Caco-2 (cell line): ENCODE data around the gene SEZ6L2. TPM values are rescaled to one million over a fixed set of nuclear protein-coding genes. Genes with fewer than 3 reads are reported as not detected.

Experiments used
- BruUV-seq: library from RNA; stranded (reverse); fragments of 400-500 nt; replicated peaks from 2 replicates; lab custom pipeline; 2021; lab: Mats Ljungman, UMichigan
- CTCF ChIA-PET: fragments of 300-600 bp; sonication (Branson Sonifier 250); formaldehyde crosslinking; loops from one replicate; lab custom pipeline; 2022; ENCODE audit warnings: antibody characterized with exemption; lab: Charles Lee
- POLR2A ChIA-PET: fragments of 300-600 bp; sonication (Branson Sonifier 250); formaldehyde crosslinking; loops from one replicate; lab custom pipeline; 2022; ENCODE audit warnings: antibody characterized with exemption; lab: Charles Lee
- DNase-seq, 2 experiments: peaks; one replicate each; pipeline versions ENCODE4 v3.0.0 to v3.0.0-alpha.2; 2020 to 2022
- H3K27me3 ChIP-seq: replicated peaks from 2 replicates; pipeline ENCODE4 v1.6.0; 2011; ENCODE audit warnings: low read length; ENCODE audit not compliant: control insufficient read depth, insufficient read depth
- H3K36me3 ChIP-seq: 2 replicates; pipeline ENCODE4 v1.5.1; 2011; ENCODE audit warnings: low read length; ENCODE audit not compliant: control insufficient read depth, insufficient read depth
- H3K4me1 ChIP-seq: fragments of 250-450 bp; sonication (Bioruptor Pico); 2 replicates; pipeline ENCODE4 v1.5.1; 2020; ENCODE audit warnings: mild to moderate bottlenecking
- H3K4me3 ChIP-seq: 2 replicates; pipeline ENCODE4 v1.5.1; 2011; ENCODE audit warnings: low read depth, mild to moderate bottlenecking, control low read depth, low read length
- H3K9me3 ChIP-seq: fragments of 250-450 bp; sonication (Bioruptor Pico); 2 replicates; pipeline ENCODE4 v1.5.1; 2020; ENCODE audit warnings: mild to moderate bottlenecking, moderate library complexity
- H3K27ac Mint-ChIP-seq: one replicate; pipeline ENCODE4 v1.8.0; 2022; ENCODE audit warnings: mixed read lengths; ENCODE audit not compliant: unreplicated experiment
- H3K27me3 Mint-ChIP-seq: one replicate; pipeline ENCODE4 v1.8.0; 2022; ENCODE audit warnings: mixed read lengths; ENCODE audit not compliant: insufficient read depth, unreplicated experiment
- H3K36me3 Mint-ChIP-seq: one replicate; pipeline ENCODE4 v1.8.0; 2022; ENCODE audit warnings: mild to moderate bottlenecking, mixed read lengths; ENCODE audit not compliant: insufficient read depth, unreplicated experiment
- H3K4me1 Mint-ChIP-seq: one replicate; pipeline ENCODE4 v1.8.0; 2022; ENCODE audit warnings: low read depth, mixed read lengths; ENCODE audit not compliant: unreplicated experiment
- H3K4me3 Mint-ChIP-seq: one replicate; pipeline ENCODE4 v1.8.0; 2022; ENCODE audit warnings: mild to moderate bottlenecking, moderate library complexity, mixed read lengths; ENCODE audit not compliant: unreplicated experiment
- H3K9me3 Mint-ChIP-seq: one replicate; pipeline ENCODE4 v1.8.0; 2022; ENCODE audit warnings: mixed read lengths; ENCODE audit not compliant: unreplicated experiment
- intact Hi-C: fragments of 100-400 bp; cut with micrococcal nuclease; formaldehyde crosslinking; loops from one replicate; pipeline ENCODE4 v1.10.0; 2022; ENCODE audit not compliant: unreplicated experiment
- total RNA-seq: library from RNA; stranded (reverse); gene quantifications from 2 replicates; pipeline ENCODE4 v1.2.3, GENCODE V29; 2022
- TF ChIP-seq, protein P1 (sequence below), 2 experiments: fragments of 200-600 bp in 1 of 2; IDR thresholded peaks; 1 replicate in 1 of 2; 2 replicates in 1 of 2; pipeline versions ENCODE4 v1.5.1 to v1.8.0; 2011 to 2022; ENCODE audit warnings: antibody characterized with exemption in 1 of 2, control low read depth in 1 of 2, inconsistent platforms in 1 of 2, low read depth in 1 of 2, low read length in 1 of 2, mild to moderate bottlenecking in 1 of 2, moderate library complexity in 1 of 2; ENCODE audit not compliant: insufficient read depth in 1 of 2, severe bottlenecking in 1 of 2, unreplicated experiment in 1 of 2

SEZ6L2 gene
- total RNA-seq, 1 experiment from 2014 or later = 24.1 TPM

- Mint-ChIP-seq H3K4me3 (no peak overlapping the region), H3K36me3 (peaks cover 12% of the 10 kb centered on the region), H3K9me3 (no peaks in the 10 kb centered on the region), H3K27ac (no peak overlapping the region), H3K27me3 (no peaks in the 10 kb centered on the region), H3K4me1 (peaks cover 2% of the 10 kb centered on the region)
- Histone ChIP-seq H3K4me1 (0 out of 2 replicates have a peak, but pooled peaks cover 16% of the 10 kb centered on the region), H3K27me3 (no peaks in the 10 kb centered on the region), H3K4me3 (no peak overlapping the region), H3K36me3 (no peaks in the 10 kb centered on the region), H3K9me3 (no peaks in the 10 kb centered on the region)
- no TSS peak for BruUV-seq
- TF ChIP-seq, protein P1, sequence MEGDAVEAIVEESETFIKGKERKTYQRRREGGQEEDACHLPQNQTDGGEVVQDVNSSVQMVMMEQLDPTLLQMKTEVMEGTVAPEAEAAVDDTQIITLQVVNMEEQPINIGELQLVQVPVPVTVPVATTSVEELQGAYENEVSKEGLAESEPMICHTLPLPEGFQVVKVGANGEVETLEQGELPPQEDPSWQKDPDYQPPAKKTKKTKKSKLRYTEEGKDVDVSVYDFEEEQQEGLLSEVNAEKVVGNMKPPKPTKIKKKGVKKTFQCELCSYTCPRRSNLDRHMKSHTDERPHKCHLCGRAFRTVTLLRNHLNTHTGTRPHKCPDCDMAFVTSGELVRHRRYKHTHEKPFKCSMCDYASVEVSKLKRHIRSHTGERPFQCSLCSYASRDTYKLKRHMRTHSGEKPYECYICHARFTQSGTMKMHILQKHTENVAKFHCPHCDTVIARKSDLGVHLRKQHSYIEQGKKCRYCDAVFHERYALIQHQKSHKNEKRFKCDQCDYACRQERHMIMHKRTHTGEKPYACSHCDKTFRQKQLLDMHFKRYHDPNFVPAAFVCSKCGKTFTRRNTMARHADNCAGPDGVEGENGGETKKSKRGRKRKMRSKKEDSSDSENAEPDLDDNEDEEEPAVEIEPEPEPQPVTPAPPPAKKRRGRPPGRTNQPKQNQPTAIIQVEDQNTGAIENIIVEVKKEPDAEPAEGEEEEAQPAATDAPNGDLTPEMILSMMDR (IDR thresholded peaks at IDR 0.05; ENCODE audit: insufficient read depth in 1 of 2, low read depth in 1 of 2, low read length in 1 of 2, severe bottlenecking in 1 of 2, unreplicated experiment in 1 of 2) = no peak
- CTCF ChIA-PET = no interaction called here
- POLR2A ChIA-PET = no interaction called here
- DNase-seq = no peak
- intact Hi-C loops = no loop called here
Measured at GRCh38 chr16:29905668-29906067, 6.3 kb upstream of the SEZ6L2 start.

- H3K36me3 ChIP-seq = no peaks in the 10 kb centered on the region
- H3K27me3 ChIP-seq = no peaks in the 10 kb centered on the region
- no peak for DNase-seq
- CTCF ChIA-PET = no interaction called here
- H3K4me1 Mint-ChIP-seq = peaks cover 8% of the 10 kb centered on the region
- no peak overlapping the region for H3K4me3 Mint-ChIP-seq
- no peak overlapping the region for H3K4me3 ChIP-seq
- POLR2A ChIA-PET = no interaction called here
- intact Hi-C loops = loop anchor here (5.0 kb wide), 1 partner anchor 88 kb away; the partner anchor contains the start of gene PAGR1
- TF ChIP-seq, protein P1 (IDR thresholded peaks at IDR 0.05; ENCODE audit: insufficient read depth in 1 of 2, low read depth in 1 of 2, low read length in 1 of 2, severe bottlenecking in 1 of 2, unreplicated experiment in 1 of 2) = no peak
- no peak overlapping the region for H3K27ac Mint-ChIP-seq
- BruUV-seq = no TSS peak
- H3K36me3 Mint-ChIP-seq = peaks cover 12% of the 10 kb centered on the region
- H3K4me1 ChIP-seq = 0 out of 2 replicates have a peak, but pooled peaks cover 16% of the 10 kb centered on the region
- H3K9me3 Mint-ChIP-seq = no peaks in the 10 kb centered on the region
- no peaks in the 10 kb centered on the region for H3K9me3 ChIP-seq
- no peaks in the 10 kb centered on the region for H3K27me3 Mint-ChIP-seq
Measured at GRCh38 chr16:29904947-29905346, 5.6 kb upstream of the SEZ6L2 start.

- no peak overlapping the region for H3K27ac Mint-ChIP-seq
- no peak for DNase-seq
- H3K9me3 ChIP-seq = no peaks in the 10 kb centered on the region
- TF ChIP-seq, protein P1 (IDR thresholded peaks at IDR 0.05; ENCODE audit: insufficient read depth in 1 of 2, low read depth in 1 of 2, low read length in 1 of 2, severe bottlenecking in 1 of 2, unreplicated experiment in 1 of 2) = no peak
- no peaks in the 10 kb centered on the region for H3K27me3 ChIP-seq
- BruUV-seq = no TSS peak
- POLR2A ChIA-PET = no interaction called here
- no peaks in the 10 kb centered on the region for H3K9me3 Mint-ChIP-seq
- no peaks in the 10 kb centered on the region for H3K27me3 Mint-ChIP-seq
- H3K4me3 Mint-ChIP-seq = no peak overlapping the region
- H3K4me1 Mint-ChIP-seq = peaks cover 14% of the 10 kb centered on the region
- H3K36me3 Mint-ChIP-seq = peaks cover 12% of the 10 kb centered on the region
- H3K36me3 ChIP-seq = no peaks in the 10 kb centered on the region
- no peak overlapping the region for H3K4me3 ChIP-seq
- intact Hi-C loops = loop anchor here (5.0 kb wide), 1 partner anchor 86 kb away; the partner anchor contains the start of gene PAGR1
- CTCF ChIA-PET = no interaction called here
- H3K4me1 ChIP-seq = peaks cover 18% of the 10 kb centered on the region; the same call in 1 of the 2 replicates
Measured at GRCh38 chr16:29903590-29903989, 4.2 kb upstream of the SEZ6L2 start.
